ENCODE results near the gene DAW1. TPM values are rescaled to one million over a fixed set of nuclear protein-coding genes. Genes with fewer than 3 reads are reported as not detected.

The DAW1 gene
- total RNA-seq, 1 experiment from 2014 or later: 1.5 TPM

GRCh38 chr2:227826563-227826962 is 44.9 kb upstream of the DAW1 start:
- ChIA-PET CTCF (no interaction called here), POLR2A (ENCODE audit: unreplicated experiment) (no interaction called here)
- intact Hi-C loops (cut with micrococcal nuclease): no loop called here
- H3K27ac ChIP-seq (ENCODE audit: low read length): no peak overlapping the region
- BruUV-seq (replicated peaks): no TSS peak
- no peak overlapping the region for H3K4me3 ChIP-seq (ENCODE audit: low read length)
- no peak overlapping the region for H2AFZ ChIP-seq (ENCODE audit: low read length)
- no peak overlapping the region for H3K4me2 ChIP-seq (ENCODE audit: low read length)
- no peaks in the 10 kb centered on the region for H3F3A ChIP-seq (ENCODE audit: low read length, unreplicated experiment)
- no peaks in the 10 kb centered on the region for H3K79me2 ChIP-seq (ENCODE audit: low read length)
- H3K9ac ChIP-seq (ENCODE audit: low read length): no peak overlapping the region
- ATAC-seq (no peak), DNase-seq (no peak)
- H3K9me3 ChIP-seq (ENCODE audit: low read length): no peaks in the 10 kb centered on the region
- no peaks in the 10 kb centered on the region for H3K9me2 ChIP-seq (replicated peaks; ENCODE audit: low read length)
- H3K4me1 ChIP-seq (ENCODE audit: insufficient read depth, low read length): peaks cover 3% of the 10 kb centered on the region; the same call in 1 of the 2 replicates
- TF ChIP-seq EZH2phosphoT487 (IDR thresholded peaks at IDR 0.05; ENCODE audit: borderline replicate concordance, low read length) (no peak), CTCF (conservative IDR thresholded peaks at IDR 0.05; ENCODE audit: low read depth, low read length) (no peak), EZH2 (IDR thresholded peaks at IDR 0.05; ENCODE audit: low read length, unreplicated experiment) (no peak)
- no peaks in the 10 kb centered on the region for H3K27me3 ChIP-seq (ENCODE audit: low read length)
- no peaks in the 10 kb centered on the region for H4K20me1 ChIP-seq (ENCODE audit: low read length)
- no peaks in the 10 kb centered on the region for H3K36me3 ChIP-seq (ENCODE audit: low read depth, low read length)

GRCh38 chr2:227827143-227827542 is 44.3 kb upstream of the DAW1 start:
- Histone ChIP-seq H3K4me2 (ENCODE audit: low read length) (no peak overlapping the region), H3K9ac (ENCODE audit: low read length) (no peak overlapping the region), H3K36me3 (ENCODE audit: low read depth, low read length) (no peaks in the 10 kb centered on the region), H3K9me2 (replicated peaks; ENCODE audit: low read length) (no peaks in the 10 kb centered on the region), H3F3A (ENCODE audit: low read length, unreplicated experiment) (no peaks in the 10 kb centered on the region), H3K9me3 (ENCODE audit: low read length) (no peaks in the 10 kb centered on the region), H3K27me3 (ENCODE audit: low read length) (no peaks in the 10 kb centered on the region), H2AFZ (ENCODE audit: low read length) (no peak overlapping the region), H4K20me1 (ENCODE audit: low read length) (no peaks in the 10 kb centered on the region), H3K27ac (ENCODE audit: low read length) (no peak overlapping the region), H3K79me2 (ENCODE audit: low read length) (no peaks in the 10 kb centered on the region), H3K4me1 (ENCODE audit: insufficient read depth, low read length) (no peaks in the 10 kb centered on the region), H3K4me3 (ENCODE audit: low read length) (no peak overlapping the region)
- BruUV-seq (replicated peaks): no TSS peak
- DNase-seq (no peak), ATAC-seq (no peak)
- POLR2A ChIA-PET (ENCODE audit: unreplicated experiment): no interaction called here
- CTCF ChIA-PET: no interaction called here
- intact Hi-C loops (cut with micrococcal nuclease): no loop called here
- TF ChIP-seq EZH2phosphoT487 (IDR thresholded peaks at IDR 0.05; ENCODE audit: borderline replicate concordance, low read length): no peak
- no peak for TF ChIP-seq EZH2 (IDR thresholded peaks at IDR 0.05; ENCODE audit: low read length, unreplicated experiment)
- TF ChIP-seq CTCF (conservative IDR thresholded peaks at IDR 0.05; ENCODE audit: low read depth, low read length): no peak

- POLR2A ChIA-PET (ENCODE audit: unreplicated experiment): no interaction called here
- Histone ChIP-seq H3K4me2 (ENCODE audit: low read length) (no peak overlapping the region), H3K4me3 (ENCODE audit: low read length) (no peak overlapping the region), H4K20me1 (ENCODE audit: low read length) (no peaks in the 10 kb centered on the region), H3K9me2 (replicated peaks; ENCODE audit: low read length) (no peaks in the 10 kb centered on the region), H3K36me3 (ENCODE audit: low read depth, low read length) (no peaks in the 10 kb centered on the region), H3F3A (ENCODE audit: low read length, unreplicated experiment) (no peaks in the 10 kb centered on the region), H3K9ac (ENCODE audit: low read length) (no peak overlapping the region), H3K4me1 (ENCODE audit: insufficient read depth, low read length) (no peaks in the 10 kb centered on the region), H3K79me2 (ENCODE audit: low read length) (no peaks in the 10 kb centered on the region), H3K27ac (ENCODE audit: low read length) (no peak overlapping the region), H3K9me3 (ENCODE audit: low read length) (no peaks in the 10 kb centered on the region), H2AFZ (ENCODE audit: low read length) (no peak overlapping the region), H3K27me3 (ENCODE audit: low read length) (no peaks in the 10 kb centered on the region)
- DNase-seq (no peak), ATAC-seq (no peak)
- CTCF ChIA-PET: no interaction called here
- BruUV-seq (replicated peaks): no TSS peak
- TF ChIP-seq EZH2 (IDR thresholded peaks at IDR 0.05; ENCODE audit: low read length, unreplicated experiment) (no peak), EZH2phosphoT487 (IDR thresholded peaks at IDR 0.05; ENCODE audit: borderline replicate concordance, low read length) (no peak)
- intact Hi-C loops (cut with micrococcal nuclease): no loop called here
Measured at GRCh38 chr2:227828477-227828912, 42.9 kb upstream of the DAW1 start.

Measured in PC-3 (cell line).